ENCODE results near the gene SLC6A1.
A peak's percentile ranks its signal among the peaks of the same experiment; 100 is the strongest.
"Not testable (repeated sequence)": the region's sequence is repeated elsewhere in the genome, so short reads cannot be mapped to it uniquely, and the experiment has no call there.

The SLC6A1 gene

GRCh38 chr3:11075122-11075521, 82.6 kb downstream of the SLC6A1 start:
- DNase-seq; in situ Hi-C loops (cut with MboI; ENCODE audit: low pct_unique_long_range_greater_than_20kb, low sequenced_read_pairs): not testable (repeated sequence)

- in situ Hi-C loops (cut with MboI; ENCODE audit: low pct_unique_long_range_greater_than_20kb, low sequenced_read_pairs) = no loop called here
- no peak for DNase-seq
Measured at GRCh38 chr3:11076711-11077110, 84.2 kb downstream of the SLC6A1 start.

GRCh38 chr3:11077466-11077865, 84.9 kb downstream of the SLC6A1 start:
- in situ Hi-C loops (cut with MboI; ENCODE audit: low pct_unique_long_range_greater_than_20kb, low sequenced_read_pairs) = no loop called here
- DNase-seq = peak; percentile 20

DNA sequence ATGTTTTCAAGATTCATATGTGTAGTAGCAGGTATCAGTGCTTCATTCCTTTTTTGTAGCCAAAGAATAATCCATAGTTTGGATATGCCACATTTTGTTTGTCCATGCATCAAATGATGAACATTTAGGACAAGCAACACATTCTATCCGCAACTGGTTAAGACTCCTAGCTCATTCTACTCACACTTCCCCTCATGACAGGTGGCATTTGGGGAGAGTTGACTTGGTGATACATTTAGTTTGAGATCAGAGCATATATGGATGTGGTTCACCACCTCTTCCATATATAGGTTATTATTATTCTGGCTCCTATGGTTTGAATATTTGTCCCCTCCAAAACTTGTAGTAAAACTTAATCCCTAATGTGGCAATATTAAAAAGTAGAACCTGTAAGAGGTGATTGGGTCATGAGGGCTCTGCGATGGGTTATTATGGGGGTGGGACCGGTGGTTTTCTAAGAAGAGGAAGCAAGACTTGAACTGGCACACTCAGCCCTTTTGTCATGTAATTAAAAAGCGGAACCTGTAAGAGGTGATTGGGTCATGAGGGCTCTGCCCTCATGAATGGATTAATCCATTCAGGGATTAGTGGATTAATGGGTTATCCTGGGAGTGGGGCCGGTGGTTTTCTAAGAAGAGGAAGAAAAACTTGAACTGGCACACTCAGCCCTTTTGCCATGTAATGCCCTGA, 86.4 kb downstream of the SLC6A1 start:
- peak; percentile 79 for DNase-seq
- in situ Hi-C loops (cut with MboI; ENCODE audit: low pct_unique_long_range_greater_than_20kb, low sequenced_read_pairs) = no loop called here

DNA sequence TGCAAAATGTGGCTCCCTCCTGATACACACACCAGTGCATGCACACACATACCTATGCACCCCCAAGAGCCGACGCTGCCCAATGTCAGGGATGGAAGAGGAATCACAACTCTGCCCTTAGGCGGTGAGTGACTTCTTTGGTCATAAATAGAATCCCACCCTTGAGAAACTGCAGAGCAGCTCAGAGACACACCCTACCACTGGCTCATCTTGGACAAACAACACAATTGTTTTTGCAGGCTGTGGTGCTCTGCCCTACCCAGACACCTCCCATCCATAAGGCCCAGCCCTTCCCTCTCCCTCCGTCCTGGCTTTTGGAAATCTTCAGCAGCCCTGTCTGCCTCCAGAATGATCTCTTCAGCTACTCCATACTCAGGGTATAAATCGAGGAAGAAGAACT, 87.9 kb downstream of the SLC6A1 start:
- no peak for DNase-seq
- in situ Hi-C loops (cut with MboI; ENCODE audit: low pct_unique_long_range_greater_than_20kb, low sequenced_read_pairs) = no loop called here

- no peak for DNase-seq
- in situ Hi-C loops (cut with MboI; ENCODE audit: low pct_unique_long_range_greater_than_20kb, low sequenced_read_pairs) = no loop called here
Measured at GRCh38 chr3:11084098-11084497, 91.5 kb downstream of the SLC6A1 start.

DNA sequence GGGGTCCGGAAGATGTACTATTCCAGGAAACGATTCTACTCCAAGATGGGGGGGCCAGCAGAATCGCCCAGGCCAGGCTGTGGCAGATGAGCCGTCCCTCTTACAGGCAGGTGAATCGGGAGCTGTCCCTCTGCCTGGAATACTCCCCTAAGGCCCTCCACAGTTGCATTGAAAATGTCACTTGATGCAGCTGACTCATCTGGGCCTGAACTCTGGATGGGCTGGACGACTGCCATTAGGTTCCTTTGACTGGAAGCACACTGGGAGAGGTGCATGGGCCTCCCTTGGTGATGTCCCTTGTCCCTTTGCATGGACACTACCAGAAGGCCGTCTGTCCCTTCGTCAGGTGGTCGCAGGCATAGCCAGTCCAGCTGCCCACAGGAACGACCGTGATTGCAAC, 92.1 kb downstream of the SLC6A1 start:
- in situ Hi-C loops (cut with MboI; ENCODE audit: low pct_unique_long_range_greater_than_20kb, low sequenced_read_pairs) = no loop called here
- DNase-seq = no peak

GRCh38 chr3:11085093-11085840, 92.7 kb downstream of the SLC6A1 start:
- no peak for DNase-seq
- in situ Hi-C loops (cut with MboI; ENCODE audit: low pct_unique_long_range_greater_than_20kb, low sequenced_read_pairs) = no loop called here

GRCh38 chr3:11086856-11087255, 94.3 kb downstream of the SLC6A1 start:
- in situ Hi-C loops (cut with MboI; ENCODE audit: low pct_unique_long_range_greater_than_20kb, low sequenced_read_pairs) = no loop called here
- DNase-seq = no peak

DNA sequence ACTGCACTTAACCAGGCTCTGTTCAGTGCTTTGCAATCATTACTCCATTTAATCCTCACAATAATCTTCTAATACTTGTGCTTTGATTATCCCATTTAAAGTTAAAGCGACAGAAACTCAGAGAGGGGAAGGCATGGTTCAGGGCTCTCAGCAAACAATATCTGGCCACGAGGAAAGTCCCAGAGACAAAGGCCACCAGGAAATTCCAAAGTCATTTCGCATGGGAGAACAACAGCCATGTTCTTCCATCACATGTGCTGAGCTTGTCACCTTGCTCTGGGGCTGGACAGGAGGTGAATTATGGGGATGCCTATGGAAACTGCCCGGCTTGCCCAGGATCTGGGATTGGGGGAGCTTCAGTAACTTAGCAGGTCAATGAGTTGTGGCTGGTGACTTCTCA, 95.5 kb downstream of the SLC6A1 start:
- no peak for DNase-seq
- in situ Hi-C loops (cut with MboI; ENCODE audit: low pct_unique_long_range_greater_than_20kb, low sequenced_read_pairs) = no loop called here

DNA sequence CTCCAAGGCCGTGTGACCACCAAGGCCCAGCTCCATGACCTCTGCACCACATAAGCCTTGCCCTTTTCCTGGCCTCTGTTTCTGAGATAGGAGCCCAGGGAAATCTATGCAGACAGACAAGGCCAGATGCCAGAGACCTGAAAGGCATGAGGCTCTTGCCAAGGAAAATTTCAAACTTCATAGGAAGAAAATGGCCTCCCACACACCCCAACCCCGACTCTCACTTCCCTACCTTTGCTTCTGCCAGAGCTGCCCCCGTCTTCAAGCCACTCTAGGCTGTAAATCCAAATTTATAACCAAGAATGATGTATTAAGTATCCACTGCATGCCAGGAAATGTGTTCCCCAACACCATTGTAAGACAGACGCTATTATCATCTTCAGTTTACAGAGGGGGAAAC, 96.3 kb downstream of the SLC6A1 start:
- in situ Hi-C loops (cut with MboI; ENCODE audit: low pct_unique_long_range_greater_than_20kb, low sequenced_read_pairs) = no loop called here
- no peak for DNase-seq

All from KBM-7 (cell line).